GM18508 (cell line): Measurements from ENCODE around the gene PTPRK.

ENCODE experiments used
- ATAC-seq: cut with Tn5 transposase; IDR thresholded peaks from one replicate; pipeline ENCODE4 v1.9.1; 2021; ENCODE audit warnings: moderate number of reproducible peaks; ENCODE audit not compliant: insufficient read depth, unreplicated experiment

Gene PTPRK

DNA sequence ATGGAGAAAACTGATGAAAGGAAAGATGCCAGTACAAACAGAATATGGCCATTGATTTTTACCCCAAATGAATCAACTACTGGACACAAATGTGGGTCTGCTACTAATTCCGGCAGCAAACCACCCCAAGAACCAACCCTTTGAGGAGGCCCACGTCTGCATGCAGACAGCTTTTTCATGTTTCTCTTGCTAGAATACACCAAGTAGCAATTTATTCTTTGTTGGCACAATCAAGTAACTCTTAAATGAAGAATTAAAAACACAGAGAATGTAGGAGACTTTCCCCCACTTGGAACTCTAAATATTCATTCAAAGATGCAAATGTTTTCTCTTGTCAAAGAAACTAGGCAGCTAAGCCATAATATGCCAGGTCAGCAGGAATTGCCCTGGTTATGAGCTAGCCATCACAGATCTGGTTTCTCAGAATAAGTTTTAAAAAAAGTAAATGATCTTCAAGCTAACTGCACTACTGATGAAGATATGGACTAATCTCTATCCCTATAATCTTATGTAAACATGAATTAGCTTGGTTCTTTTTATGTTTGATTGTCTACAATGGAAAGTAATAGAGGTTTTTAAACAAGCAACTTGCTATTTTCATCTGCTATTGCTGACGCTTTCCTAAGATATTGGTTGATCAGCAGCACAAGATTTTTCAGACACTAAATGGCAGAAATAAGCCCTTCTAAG, 456.4 kb downstream of the PTPRK start:
- ATAC-seq = no peak

- ATAC-seq = no peak
Measured at GRCh38 chr6:128062882-128063603, 457.4 kb downstream of the PTPRK start.

DNA sequence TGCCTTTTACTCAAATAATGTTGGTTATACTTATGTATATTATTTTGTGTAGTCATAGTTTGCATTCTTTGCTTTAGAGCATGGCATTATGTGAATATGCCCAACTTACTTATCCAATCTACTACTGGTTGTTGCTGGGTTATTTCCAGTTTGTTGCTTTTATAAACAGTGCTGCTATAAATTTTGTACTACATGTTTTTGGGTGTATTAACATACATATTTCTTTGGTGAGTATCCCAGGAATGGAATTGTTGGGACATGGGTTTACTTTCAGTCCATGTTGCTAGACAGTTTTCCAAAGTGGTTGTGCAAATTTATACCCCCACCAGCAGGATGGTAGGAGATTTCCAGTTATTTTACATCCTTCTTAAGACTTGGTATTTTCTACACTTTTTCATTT, 462.5 kb downstream of the PTPRK start:
- ATAC-seq = no peak

GRCh38 chr6:128057541-128057940, 462.9 kb downstream of the PTPRK start:
- no peak for ATAC-seq

DNA sequence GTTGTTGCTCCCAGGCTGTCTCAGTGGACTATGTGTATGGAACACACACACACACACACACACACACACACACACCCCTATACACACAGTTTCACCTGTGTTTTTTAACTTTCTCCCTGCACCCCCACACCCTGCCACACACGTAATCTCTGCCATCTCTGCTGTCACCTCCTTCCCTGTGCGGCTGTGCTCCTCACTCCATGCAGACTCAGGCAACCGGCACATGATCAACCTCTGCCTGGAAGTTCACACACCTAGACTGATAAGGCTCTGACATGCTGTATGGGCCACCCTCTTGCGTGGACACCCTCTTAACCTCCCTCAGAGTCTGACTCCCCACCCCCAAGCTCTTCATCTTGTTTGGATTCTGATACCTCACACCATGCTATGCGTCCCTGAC, 467.3 kb downstream of the PTPRK start:
- ATAC-seq = no peak

DNA sequence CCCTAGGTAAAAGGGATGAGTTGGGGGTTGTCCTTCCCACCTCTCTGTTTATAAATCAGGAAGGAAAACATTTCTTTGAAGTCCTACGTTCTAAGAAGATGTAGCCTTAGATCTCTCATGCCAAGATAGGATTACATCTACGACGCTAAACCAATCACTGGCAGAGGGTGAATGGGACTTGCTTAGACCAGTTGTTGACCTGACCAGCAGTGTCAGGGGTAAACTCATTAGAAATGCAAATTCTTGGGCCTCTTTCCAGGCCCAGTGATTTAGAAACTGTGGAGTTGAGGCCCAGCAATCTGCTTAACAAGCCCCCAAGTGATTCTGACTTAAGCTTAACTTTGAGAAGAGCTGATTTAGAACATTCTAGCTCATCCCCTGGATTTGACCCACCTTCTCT, 472.4 kb downstream of the PTPRK start:
- ATAC-seq = no peak

GRCh38 chr6:128046033-128046432, 474.4 kb downstream of the PTPRK start:
- no peak for ATAC-seq

- no peak for ATAC-seq
Measured at GRCh38 chr6:128039543-128039942, 480.9 kb downstream of the PTPRK start.

DNA sequence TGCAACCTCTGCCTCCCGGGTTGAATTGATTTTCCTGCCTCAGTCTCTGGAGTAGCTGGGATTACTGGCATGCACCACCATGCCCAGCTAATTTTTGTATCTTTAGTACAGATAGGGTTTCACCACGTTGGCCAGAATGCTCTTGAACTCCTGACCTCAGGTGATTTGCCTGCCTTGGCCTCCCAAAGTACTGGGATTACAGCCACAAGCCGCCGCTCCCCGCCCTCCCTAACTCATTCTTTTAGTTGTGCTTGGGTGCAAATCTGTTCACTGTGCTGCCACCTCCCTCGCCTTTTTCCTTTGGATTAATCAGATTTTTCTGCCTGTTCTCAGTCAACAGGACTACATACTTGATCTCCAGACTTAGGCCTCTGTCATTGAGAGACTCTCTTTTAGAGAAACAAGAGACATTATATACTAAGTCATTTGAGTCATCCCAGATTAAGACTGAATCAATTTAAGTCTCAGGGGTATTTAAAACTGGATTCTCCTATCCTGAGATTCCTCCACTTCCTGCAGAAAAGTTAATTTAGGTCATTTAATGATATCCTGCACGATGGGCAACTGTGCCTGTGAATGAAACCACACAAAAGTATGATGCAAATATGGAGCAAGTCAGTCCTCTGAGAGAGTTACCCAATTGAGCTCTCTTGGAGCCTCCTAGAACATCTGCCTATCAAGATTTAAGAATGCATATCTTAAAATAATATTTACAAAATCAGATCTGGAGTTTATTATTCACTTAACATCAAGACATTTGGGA, 483.4 kb downstream of the PTPRK start:
- no peak for ATAC-seq

DNA sequence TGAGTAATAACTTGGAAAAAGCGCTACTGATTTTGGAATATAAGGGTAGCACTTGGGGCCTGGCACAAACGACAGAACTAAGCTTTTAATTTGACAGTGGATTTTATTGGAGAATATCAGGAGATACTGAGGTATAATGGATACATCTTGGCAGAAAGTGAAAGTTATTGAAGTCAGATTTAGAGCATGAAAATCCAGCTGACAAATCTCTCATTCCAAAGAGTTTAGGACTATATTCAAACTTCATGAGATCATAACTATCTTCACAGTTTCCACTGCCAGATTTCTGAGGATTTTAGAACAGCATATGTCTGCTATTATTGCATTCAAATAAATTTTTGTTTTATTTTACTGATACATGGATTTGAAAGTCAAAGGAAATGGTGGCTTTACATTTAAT, 487.2 kb downstream of the PTPRK start:
- ATAC-seq = no peak

GRCh38 chr6:128032042-128032441, 488.4 kb downstream of the PTPRK start:
- ATAC-seq = no peak

DNA sequence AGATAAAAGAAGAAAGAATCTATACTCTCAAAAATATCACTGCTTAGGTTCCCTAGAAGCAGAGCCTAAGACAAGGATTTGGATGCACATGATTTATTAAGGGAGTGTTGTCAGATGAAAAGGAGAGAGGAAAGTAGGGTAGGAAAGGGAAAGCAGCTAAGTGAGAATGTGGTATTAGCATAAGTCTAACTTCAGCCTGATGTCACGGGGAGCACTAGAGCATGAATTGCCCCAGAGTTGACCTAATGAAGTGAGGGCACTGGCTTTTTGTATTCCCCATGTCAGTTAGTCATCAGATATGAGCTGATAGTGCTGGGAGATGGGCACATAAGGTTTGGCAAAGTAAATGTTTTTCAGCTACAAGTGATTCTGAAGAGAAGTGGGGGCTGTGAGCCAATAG, 490.6 kb downstream of the PTPRK start:
- peak; percentile 82 for ATAC-seq

GRCh38 chr6:128028183-128028582, 492.2 kb downstream of the PTPRK start:
- no peak for ATAC-seq

GRCh38 chr6:128025478-128025877, 494.9 kb downstream of the PTPRK start:
- ATAC-seq = no peak

DNA sequence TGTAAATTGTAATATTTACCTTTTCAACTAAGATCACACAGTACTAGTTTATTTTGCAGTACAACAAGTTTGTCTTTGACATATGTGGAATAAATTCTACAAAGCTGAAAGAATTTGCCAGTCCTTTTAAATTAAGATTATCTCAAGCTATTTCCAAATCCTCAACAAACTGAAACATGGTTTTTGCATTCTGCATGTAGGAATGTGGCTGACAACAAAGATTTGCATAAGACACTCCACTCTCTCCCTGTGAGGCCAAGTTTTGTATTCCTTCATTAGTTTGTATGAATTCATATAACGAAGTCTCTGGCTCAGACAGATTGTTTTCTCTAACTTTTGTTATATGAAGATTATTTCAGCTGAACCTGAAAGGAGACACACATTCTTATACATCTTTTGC, 495.4 kb downstream of the PTPRK start:
- no peak for ATAC-seq

- no peak for ATAC-seq
Measured at GRCh38 chr6:128024046-128024445, 496.4 kb downstream of the PTPRK start.

- ATAC-seq = no peak
Measured at GRCh38 chr6:128018821-128019220, 501.6 kb downstream of the PTPRK start.

GRCh38 chr6:128017288-128017687, 503.1 kb downstream of the PTPRK start:
- no peak for ATAC-seq

DNA sequence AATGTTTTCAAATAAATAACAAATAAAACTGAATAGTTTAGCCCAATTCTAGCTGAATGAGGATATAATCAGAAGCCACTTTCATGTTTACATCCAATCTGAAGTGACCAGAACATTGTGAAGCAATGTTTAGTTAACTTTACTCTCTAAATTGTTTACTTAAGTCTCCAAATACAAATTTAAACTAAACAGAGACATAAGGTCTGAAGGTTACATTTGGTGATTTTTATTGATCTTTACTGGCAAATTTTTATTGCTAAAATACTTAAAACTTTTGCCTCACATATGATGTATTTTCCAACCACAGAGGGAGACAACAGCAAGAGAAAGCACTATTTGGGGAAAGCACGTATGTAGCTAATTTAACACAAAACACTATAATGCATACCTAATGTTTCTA, 512.7 kb downstream of the PTPRK start:
- no peak for ATAC-seq

GRCh38 chr6:128005009-128005408, 515.4 kb downstream of the PTPRK start:
- no peak for ATAC-seq

DNA sequence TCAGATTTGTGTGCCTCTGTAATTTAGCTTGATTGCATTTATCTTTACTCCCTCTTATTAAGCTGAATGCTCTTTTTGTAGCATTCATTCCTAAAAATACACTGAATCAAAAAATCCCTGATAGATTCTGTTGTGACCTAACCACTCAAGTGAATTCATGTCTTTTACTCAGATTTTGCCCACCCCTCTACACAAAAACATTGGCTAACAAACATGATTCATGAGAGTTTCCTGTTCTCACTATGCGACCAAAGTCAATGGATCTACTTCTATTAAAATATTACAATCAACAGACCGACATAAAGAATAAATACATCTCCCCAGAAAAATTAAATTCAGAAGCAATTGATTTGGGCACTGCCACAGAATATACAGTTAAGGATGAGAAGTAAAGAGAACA, 520.0 kb downstream of the PTPRK start:
- no peak for ATAC-seq
